B cell (primary cell): Measurements from ENCODE around the gene BCS1L.

ENCODE experiments used
- EZH2 ChIP-seq: IDR thresholded peaks from 2 replicates; pipeline ENCODE4 v1.6.1; 2012; ENCODE audit warnings: borderline replicate concordance, low read depth, mild to moderate bottlenecking, moderate library complexity, low read length; ENCODE audit not compliant: insufficient read depth, poor library complexity, severe bottlenecking
- TF ChIP-seq, protein P1 (sequence below): fragments of 200-600 bp; IDR thresholded peaks from one replicate; pipeline ENCODE4 v1.8.0; 2022; ENCODE audit warnings: antibody characterized with exemption, mild to moderate bottlenecking

DNA sequence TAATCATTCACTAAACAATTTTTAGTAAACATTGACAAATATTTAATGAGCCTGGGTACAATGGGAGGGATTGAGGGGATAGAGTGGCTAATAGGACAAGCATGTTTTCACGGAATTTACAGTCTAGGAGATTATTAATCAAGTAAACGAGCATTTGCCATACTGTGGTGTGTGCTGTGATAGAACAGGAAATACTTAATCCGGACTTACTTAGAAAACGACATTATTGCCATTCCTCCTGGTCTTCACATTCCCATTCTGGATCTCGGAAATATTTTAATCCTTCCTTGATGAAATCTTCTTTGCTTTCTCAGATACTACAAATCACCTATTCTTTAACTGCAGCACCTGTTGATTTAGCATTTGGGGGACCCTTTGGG lies 52.1 kb downstream of the BCS1L start:
- TF ChIP-seq, protein P1, sequence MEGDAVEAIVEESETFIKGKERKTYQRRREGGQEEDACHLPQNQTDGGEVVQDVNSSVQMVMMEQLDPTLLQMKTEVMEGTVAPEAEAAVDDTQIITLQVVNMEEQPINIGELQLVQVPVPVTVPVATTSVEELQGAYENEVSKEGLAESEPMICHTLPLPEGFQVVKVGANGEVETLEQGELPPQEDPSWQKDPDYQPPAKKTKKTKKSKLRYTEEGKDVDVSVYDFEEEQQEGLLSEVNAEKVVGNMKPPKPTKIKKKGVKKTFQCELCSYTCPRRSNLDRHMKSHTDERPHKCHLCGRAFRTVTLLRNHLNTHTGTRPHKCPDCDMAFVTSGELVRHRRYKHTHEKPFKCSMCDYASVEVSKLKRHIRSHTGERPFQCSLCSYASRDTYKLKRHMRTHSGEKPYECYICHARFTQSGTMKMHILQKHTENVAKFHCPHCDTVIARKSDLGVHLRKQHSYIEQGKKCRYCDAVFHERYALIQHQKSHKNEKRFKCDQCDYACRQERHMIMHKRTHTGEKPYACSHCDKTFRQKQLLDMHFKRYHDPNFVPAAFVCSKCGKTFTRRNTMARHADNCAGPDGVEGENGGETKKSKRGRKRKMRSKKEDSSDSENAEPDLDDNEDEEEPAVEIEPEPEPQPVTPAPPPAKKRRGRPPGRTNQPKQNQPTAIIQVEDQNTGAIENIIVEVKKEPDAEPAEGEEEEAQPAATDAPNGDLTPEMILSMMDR, result no peak
- no peak for TF ChIP-seq EZH2
